Liver (tissue), 3 donors: ENCODE measurements around the gene HPDL.

ENCODE experiments used
- EGR1 ChIP-seq, 2 donors: IDR thresholded peaks; 2 replicates each; pipeline ENCODE4 v1.6.1; 2016 to 2018; ENCODE audit warnings: antibody characterized with exemption in 2 of 2, low read depth in 2 of 2
- GABPA ChIP-seq, 2 donors: IDR thresholded peaks in 1 of 2; conservative IDR thresholded peaks in 1 of 2; 2 replicates each; pipeline ENCODE4 v1.6.1; 2016; ENCODE audit warnings: antibody characterized with exemption in 2 of 2, mild to moderate bottlenecking in 1 of 2, moderate library complexity in 1 of 2
- JUND ChIP-seq, 2 donors: IDR thresholded peaks; 2 replicates each; pipeline ENCODE4 v1.6.1; 2016; ENCODE audit warnings: antibody characterized with exemption in 2 of 2
- RAD21 ChIP-seq, 2 donors: IDR thresholded peaks; 2 replicates each; pipeline ENCODE4 v1.6.1; 2016; ENCODE audit warnings: antibody characterized with exemption in 2 of 2, mild to moderate bottlenecking in 2 of 2
- TAF1 ChIP-seq: conservative IDR thresholded peaks from 2 replicates; pipeline ENCODE4 v1.6.1; 2016; ENCODE audit warnings: antibody characterized with exemption, mild to moderate bottlenecking
- YY1 ChIP-seq: IDR thresholded peaks from 2 replicates; pipeline ENCODE4 v1.6.1; 2016; ENCODE audit warnings: antibody characterized with exemption, mild to moderate bottlenecking
- TF ChIP-seq, protein P1 (sequence below): IDR thresholded peaks from 2 replicates; pipeline ENCODE4 v1.6.1; 2016; ENCODE audit warnings: antibody characterized with exemption
- TF ChIP-seq, protein P2 (sequence below): fragments of 150-350 bp; IDR thresholded peaks from 2 replicates; pipeline ENCODE4 v1.5.1; 2017; ENCODE audit warnings: improper control_type of control experiment, low read depth, low read length; ENCODE audit not compliant: missing input control
- TF ChIP-seq, protein P3 (sequence below): IDR thresholded peaks from 2 replicates; pipeline ENCODE4 v1.6.1; 2016; ENCODE audit warnings: antibody characterized with exemption, mild to moderate bottlenecking
- TF ChIP-seq, protein P4 (sequence below): IDR thresholded peaks from 2 replicates; pipeline ENCODE4 v1.6.1; 2016; ENCODE audit warnings: antibody characterized with exemption
- TF ChIP-seq, protein P5 (sequence below): IDR thresholded peaks from 2 replicates; pipeline ENCODE4 v1.6.1; 2016; ENCODE audit warnings: antibody characterized with exemption
- donor health status: healthy.
- donor health status: healthy.

DNA sequence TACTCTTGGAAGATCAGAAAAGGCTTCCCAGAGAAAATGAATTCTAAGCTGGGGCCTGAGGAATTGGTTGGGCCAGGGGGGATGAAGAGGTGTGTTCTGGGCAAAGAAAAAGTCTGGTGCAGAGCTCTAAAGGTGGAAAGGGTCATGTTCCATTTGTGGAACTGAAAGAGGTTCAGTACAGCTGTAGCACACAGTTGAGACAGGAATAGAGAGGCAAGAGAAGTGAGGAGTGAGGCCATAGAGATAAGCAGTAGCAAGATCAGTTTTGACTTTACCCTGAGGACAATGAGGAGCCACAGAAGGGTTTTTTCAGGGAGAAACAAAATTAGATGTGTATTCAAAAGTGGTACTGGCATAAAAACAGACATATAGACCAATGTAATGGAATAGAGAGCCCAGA, 43.9 kb downstream of the HPDL start:
- TF ChIP-seq, protein P1, sequence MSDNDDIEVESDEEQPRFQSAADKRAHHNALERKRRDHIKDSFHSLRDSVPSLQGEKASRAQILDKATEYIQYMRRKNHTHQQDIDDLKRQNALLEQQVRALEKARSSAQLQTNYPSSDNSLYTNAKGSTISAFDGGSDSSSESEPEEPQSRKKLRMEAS, result no peak
- TF ChIP-seq, protein P2, sequence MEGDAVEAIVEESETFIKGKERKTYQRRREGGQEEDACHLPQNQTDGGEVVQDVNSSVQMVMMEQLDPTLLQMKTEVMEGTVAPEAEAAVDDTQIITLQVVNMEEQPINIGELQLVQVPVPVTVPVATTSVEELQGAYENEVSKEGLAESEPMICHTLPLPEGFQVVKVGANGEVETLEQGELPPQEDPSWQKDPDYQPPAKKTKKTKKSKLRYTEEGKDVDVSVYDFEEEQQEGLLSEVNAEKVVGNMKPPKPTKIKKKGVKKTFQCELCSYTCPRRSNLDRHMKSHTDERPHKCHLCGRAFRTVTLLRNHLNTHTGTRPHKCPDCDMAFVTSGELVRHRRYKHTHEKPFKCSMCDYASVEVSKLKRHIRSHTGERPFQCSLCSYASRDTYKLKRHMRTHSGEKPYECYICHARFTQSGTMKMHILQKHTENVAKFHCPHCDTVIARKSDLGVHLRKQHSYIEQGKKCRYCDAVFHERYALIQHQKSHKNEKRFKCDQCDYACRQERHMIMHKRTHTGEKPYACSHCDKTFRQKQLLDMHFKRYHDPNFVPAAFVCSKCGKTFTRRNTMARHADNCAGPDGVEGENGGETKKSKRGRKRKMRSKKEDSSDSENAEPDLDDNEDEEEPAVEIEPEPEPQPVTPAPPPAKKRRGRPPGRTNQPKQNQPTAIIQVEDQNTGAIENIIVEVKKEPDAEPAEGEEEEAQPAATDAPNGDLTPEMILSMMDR, result no peak
- TF ChIP-seq, protein P3, sequence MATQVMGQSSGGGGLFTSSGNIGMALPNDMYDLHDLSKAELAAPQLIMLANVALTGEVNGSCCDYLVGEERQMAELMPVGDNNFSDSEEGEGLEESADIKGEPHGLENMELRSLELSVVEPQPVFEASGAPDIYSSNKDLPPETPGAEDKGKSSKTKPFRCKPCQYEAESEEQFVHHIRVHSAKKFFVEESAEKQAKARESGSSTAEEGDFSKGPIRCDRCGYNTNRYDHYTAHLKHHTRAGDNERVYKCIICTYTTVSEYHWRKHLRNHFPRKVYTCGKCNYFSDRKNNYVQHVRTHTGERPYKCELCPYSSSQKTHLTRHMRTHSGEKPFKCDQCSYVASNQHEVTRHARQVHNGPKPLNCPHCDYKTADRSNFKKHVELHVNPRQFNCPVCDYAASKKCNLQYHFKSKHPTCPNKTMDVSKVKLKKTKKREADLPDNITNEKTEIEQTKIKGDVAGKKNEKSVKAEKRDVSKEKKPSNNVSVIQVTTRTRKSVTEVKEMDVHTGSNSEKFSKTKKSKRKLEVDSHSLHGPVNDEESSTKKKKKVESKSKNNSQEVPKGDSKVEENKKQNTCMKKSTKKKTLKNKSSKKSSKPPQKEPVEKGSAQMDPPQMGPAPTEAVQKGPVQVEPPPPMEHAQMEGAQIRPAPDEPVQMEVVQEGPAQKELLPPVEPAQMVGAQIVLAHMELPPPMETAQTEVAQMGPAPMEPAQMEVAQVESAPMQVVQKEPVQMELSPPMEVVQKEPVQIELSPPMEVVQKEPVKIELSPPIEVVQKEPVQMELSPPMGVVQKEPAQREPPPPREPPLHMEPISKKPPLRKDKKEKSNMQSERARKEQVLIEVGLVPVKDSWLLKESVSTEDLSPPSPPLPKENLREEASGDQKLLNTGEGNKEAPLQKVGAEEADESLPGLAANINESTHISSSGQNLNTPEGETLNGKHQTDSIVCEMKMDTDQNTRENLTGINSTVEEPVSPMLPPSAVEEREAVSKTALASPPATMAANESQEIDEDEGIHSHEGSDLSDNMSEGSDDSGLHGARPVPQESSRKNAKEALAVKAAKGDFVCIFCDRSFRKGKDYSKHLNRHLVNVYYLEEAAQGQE, result no peak
- TF ChIP-seq TAF1, result no peak
- TF ChIP-seq JUND (IDR thresholded peaks at IDR 0.05), result no peak
- TF ChIP-seq, protein P4, sequence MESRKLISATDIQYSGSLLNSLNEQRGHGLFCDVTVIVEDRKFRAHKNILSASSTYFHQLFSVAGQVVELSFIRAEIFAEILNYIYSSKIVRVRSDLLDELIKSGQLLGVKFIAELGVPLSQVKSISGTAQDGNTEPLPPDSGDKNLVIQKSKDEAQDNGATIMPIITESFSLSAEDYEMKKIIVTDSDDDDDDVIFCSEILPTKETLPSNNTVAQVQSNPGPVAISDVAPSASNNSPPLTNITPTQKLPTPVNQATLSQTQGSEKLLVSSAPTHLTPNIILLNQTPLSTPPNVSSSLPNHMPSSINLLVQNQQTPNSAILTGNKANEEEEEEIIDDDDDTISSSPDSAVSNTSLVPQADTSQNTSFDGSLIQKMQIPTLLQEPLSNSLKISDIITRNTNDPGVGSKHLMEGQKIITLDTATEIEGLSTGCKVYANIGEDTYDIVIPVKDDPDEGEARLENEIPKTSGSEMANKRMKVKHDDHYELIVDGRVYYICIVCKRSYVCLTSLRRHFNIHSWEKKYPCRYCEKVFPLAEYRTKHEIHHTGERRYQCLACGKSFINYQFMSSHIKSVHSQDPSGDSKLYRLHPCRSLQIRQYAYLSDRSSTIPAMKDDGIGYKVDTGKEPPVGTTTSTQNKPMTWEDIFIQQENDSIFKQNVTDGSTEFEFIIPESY, result no peak
- no peak for TF ChIP-seq RAD21 (IDR thresholded peaks at IDR 0.05)
- TF ChIP-seq YY1, result no peak
- TF ChIP-seq GABPA (IDR thresholded peaks at IDR 0.05 in 1 of 2, conservative IDR thresholded peaks at IDR 0.05 in 1 of 2), result no peak
- TF ChIP-seq, protein P5, sequence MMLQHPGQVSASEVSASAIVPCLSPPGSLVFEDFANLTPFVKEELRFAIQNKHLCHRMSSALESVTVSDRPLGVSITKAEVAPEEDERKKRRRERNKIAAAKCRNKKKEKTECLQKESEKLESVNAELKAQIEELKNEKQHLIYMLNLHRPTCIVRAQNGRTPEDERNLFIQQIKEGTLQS, result no peak
- TF ChIP-seq EGR1 (IDR thresholded peaks at IDR 0.05; ENCODE audit: low read depth in 2 of 2), result no peak
